Astrocyte (in vitro differentiated cells and primary cell): ENCODE results near the gene P2RY8. TPM values are rescaled to one million over a fixed set of nuclear protein-coding genes. Genes with fewer than 3 reads are reported as not detected.

ENCODE experiments used
- DNase-seq: peaks from one replicate; pipeline ENCODE4 v3.0.0-alpha.2; 2010; ENCODE audit warnings: low read depth
- FAIRE-seq: peaks from 2 replicates; lab custom pipeline; 2011; peaks lifted over from hg19 to GRCh38; lab: Jason Lieb, UNC
- H2AFZ ChIP-seq: 2 replicates; pipeline ENCODE4 v1.6.0; 2012; ENCODE audit warnings: low read depth, low read length, inconsistent platforms
- H3K27ac ChIP-seq: 2 replicates; pipeline ENCODE4 v1.5.1; 2011; ENCODE audit warnings: low read depth, low read length, inconsistent platforms
- H3K27me3 ChIP-seq: 2 replicates; pipeline ENCODE4 v1.6.0; 2011; ENCODE audit warnings: low read length, inconsistent platforms; ENCODE audit not compliant: insufficient read depth
- H3K36me3 ChIP-seq: 2 replicates; pipeline ENCODE4 v1.5.1; 2011; ENCODE audit warnings: low read length, inconsistent platforms; ENCODE audit not compliant: insufficient read depth
- H3K4me1 ChIP-seq: 2 replicates; pipeline ENCODE4 v1.5.1; 2011; ENCODE audit warnings: low read length, inconsistent platforms; ENCODE audit not compliant: insufficient read depth
- H3K4me2 ChIP-seq: 2 replicates; pipeline ENCODE4 v1.6.0; 2012; ENCODE audit warnings: low read length, inconsistent platforms
- H3K4me3 ChIP-seq: 2 replicates; pipeline ENCODE4 v1.5.1; 2011; ENCODE audit warnings: low read depth, mild to moderate bottlenecking, low read length, inconsistent platforms; ENCODE audit not compliant: insufficient read depth
- H3K79me2 ChIP-seq: 2 replicates; pipeline ENCODE4 v1.6.0; 2012; ENCODE audit warnings: mild to moderate bottlenecking, low read length, inconsistent platforms; ENCODE audit not compliant: insufficient read depth
- H3K9ac ChIP-seq: 2 replicates; pipeline ENCODE4 v1.6.0; 2012; ENCODE audit warnings: mild to moderate bottlenecking, low read length, inconsistent platforms
- H3K9me3 ChIP-seq: 2 replicates; pipeline ENCODE4 v1.5.1; 2012; ENCODE audit warnings: low read depth, mild to moderate bottlenecking, low read length, inconsistent platforms; ENCODE audit not compliant: insufficient read depth
- H4K20me1 ChIP-seq: 2 replicates; pipeline ENCODE4 v1.6.0; 2012; ENCODE audit warnings: low read length, inconsistent platforms; ENCODE audit not compliant: insufficient read depth
- H3K27ac Mint-ChIP-seq: one replicate; pipeline ENCODE4 v1.8.0; 2021; ENCODE audit warnings: mild to moderate bottlenecking, mixed read lengths; ENCODE audit not compliant: unreplicated experiment
- H3K27me3 Mint-ChIP-seq: one replicate; pipeline ENCODE4 v1.8.0; 2021; ENCODE audit warnings: low read depth, mixed read lengths; ENCODE audit not compliant: unreplicated experiment
- H3K36me3 Mint-ChIP-seq: one replicate; pipeline ENCODE4 v1.8.0; 2021; ENCODE audit warnings: low read depth, mixed read lengths; ENCODE audit not compliant: unreplicated experiment
- H3K4me1 Mint-ChIP-seq: one replicate; pipeline ENCODE4 v1.8.0; 2021; ENCODE audit warnings: low read depth, mixed read lengths; ENCODE audit not compliant: unreplicated experiment
- H3K4me3 Mint-ChIP-seq: one replicate; pipeline ENCODE4 v1.8.0; 2021; ENCODE audit warnings: mild to moderate bottlenecking, moderate library complexity, mixed read lengths; ENCODE audit not compliant: unreplicated experiment
- H3K9me3 Mint-ChIP-seq: one replicate; pipeline ENCODE4 v1.8.0; 2021; ENCODE audit warnings: mild to moderate bottlenecking, mixed read lengths; ENCODE audit not compliant: unreplicated experiment
- CTCF ChIP-seq: IDR thresholded peaks from 2 replicates; pipeline ENCODE4 v1.5.1; 2011; ENCODE audit warnings: low read depth, mild to moderate bottlenecking, inconsistent platforms, low read length, moderate library complexity; ENCODE audit not compliant: insufficient read depth
- EZH2 ChIP-seq: IDR thresholded peaks from 2 replicates; pipeline ENCODE4 v1.6.1; 2012; ENCODE audit warnings: mild to moderate bottlenecking, low read length, inconsistent platforms; ENCODE audit not compliant: insufficient read depth
- total RNA-seq: library from RNA; stranded (reverse); gene quantifications from 2 replicates; pipeline ENCODE4 v1.2.1, GENCODE V29; 2021

The P2RY8 gene
- total RNA-seq, 1 donor from 2014 or later, result not detected

GRCh38 chrX:1481636-1482529 lies 55.1 kb downstream of the P2RY8 start:
- H3K4me2 ChIP-seq, result peak overlapping the region; percentile 74

GRCh38 chrX:1480082-1480785 lies 56.8 kb downstream of the P2RY8 start:
- DNase-seq, result no peak
- Histone ChIP-seq H2AFZ (no peak overlapping the region), H3K4me2 (no peak overlapping the region), H3K9ac (no peak overlapping the region), H3K9me3 (peaks cover 2% of the 10 kb centered on the region), H4K20me1 (no peaks in the 10 kb centered on the region), H3K27ac (no peak overlapping the region), H3K79me2 (no peaks in the 10 kb centered on the region), H3K4me1 (no peaks in the 10 kb centered on the region), H3K36me3 (no peaks in the 10 kb centered on the region), H3K27me3 (no peaks in the 10 kb centered on the region), H3K4me3 (no peak overlapping the region)
- Mint-ChIP-seq H3K4me1 (peaks cover 1% of the 10 kb centered on the region), H3K27me3 (peaks cover 2% of the 10 kb centered on the region), H3K27ac (no peak overlapping the region), H3K4me3 (no peak overlapping the region), H3K36me3 (no peaks in the 10 kb centered on the region), H3K9me3 (peaks cover 17% of the 10 kb centered on the region)
- FAIRE-seq, result no peak
- TF ChIP-seq CTCF (no peak), EZH2 (no peak)

More at GRCh38 chrX:1481636-1482529, 55.1 kb downstream of the P2RY8 start:
- Mint-ChIP-seq H3K4me3 (no peak overlapping the region), H3K36me3 (no peaks in the 10 kb centered on the region), H3K27me3 (peaks cover 2% of the 10 kb centered on the region), H3K4me1 (peaks cover 1% of the 10 kb centered on the region), H3K27ac (no peak overlapping the region), H3K9me3 (peaks cover 17% of the 10 kb centered on the region)
- no peaks in the 10 kb centered on the region for H3K79me2 ChIP-seq
- no peak overlapping the region for H3K27ac ChIP-seq
- H4K20me1 ChIP-seq, result no peaks in the 10 kb centered on the region
- H3K27me3 ChIP-seq, result no peaks in the 10 kb centered on the region
- peak; percentile 51 for DNase-seq
- peak overlapping the region; percentile 33 for H3K4me3 ChIP-seq
- no peak overlapping the region for H3K9ac ChIP-seq
- peak; percentile 54 for FAIRE-seq
- TF ChIP-seq CTCF (no peak), EZH2 (no peak)
- H3K9me3 ChIP-seq, result peaks cover 2% of the 10 kb centered on the region
- peak overlapping the region; percentile 52 for H2AFZ ChIP-seq
- H3K36me3 ChIP-seq, result no peaks in the 10 kb centered on the region
- H3K4me1 ChIP-seq, result no peaks in the 10 kb centered on the region
